Measurements from ENCODE around the gene USP24.
"Not testable (repeated sequence)": the region's sequence is repeated elsewhere in the genome, so short reads cannot be mapped to it uniquely, and the experiment has no call there.

Gene USP24

DNA sequence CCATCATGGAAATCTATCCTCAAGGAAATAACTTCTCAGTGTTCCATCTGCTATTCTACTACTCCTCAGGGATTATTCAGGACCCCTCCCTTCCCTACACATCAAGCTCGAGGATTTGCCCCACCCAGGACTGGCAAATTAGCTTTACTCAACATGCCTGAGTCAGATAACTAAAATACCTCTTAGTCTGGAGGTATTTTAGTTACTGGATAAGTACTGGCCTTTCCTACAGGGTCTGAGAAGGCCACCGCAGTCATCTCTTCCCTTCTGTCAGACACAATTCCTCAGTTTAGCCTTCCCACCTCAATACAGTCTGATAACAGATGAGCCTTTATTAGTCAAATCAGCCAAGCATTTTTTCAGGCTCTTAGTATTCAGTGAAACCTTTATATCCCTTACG is 188.5 kb downstream of the USP24 start:
- not testable (repeated sequence) for DNase-seq

GRCh38 chr1:55024163-55024562 is 191.0 kb downstream of the USP24 start:
- not testable (repeated sequence) for DNase-seq

GRCh38 chr1:55021942-55022546 is 193.1 kb downstream of the USP24 start:
- DNase-seq: peak; percentile 90

DNA sequence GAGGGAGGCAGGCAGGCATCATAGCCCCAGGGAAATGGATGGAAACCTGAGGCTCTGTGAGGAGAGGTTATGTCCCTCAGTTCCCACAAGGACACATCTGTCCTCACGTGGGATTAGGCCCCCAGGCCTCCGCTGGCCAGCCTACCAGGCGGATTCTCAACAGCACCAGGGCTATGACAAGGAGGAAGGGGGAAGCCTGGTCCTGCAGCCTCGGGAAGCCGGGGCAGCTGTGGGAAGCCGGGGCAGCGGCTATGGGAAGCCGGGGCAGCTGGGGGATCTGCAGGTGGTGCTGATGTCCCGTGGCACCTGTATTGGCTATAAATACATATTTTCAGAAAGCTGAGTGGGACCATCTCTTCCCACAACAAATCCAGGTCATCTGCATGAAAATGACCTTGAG is 196.8 kb downstream of the USP24 start:
- no peak for DNase-seq
